Measurements from ENCODE around the gene SRRT.

SRRT gene

DNA sequence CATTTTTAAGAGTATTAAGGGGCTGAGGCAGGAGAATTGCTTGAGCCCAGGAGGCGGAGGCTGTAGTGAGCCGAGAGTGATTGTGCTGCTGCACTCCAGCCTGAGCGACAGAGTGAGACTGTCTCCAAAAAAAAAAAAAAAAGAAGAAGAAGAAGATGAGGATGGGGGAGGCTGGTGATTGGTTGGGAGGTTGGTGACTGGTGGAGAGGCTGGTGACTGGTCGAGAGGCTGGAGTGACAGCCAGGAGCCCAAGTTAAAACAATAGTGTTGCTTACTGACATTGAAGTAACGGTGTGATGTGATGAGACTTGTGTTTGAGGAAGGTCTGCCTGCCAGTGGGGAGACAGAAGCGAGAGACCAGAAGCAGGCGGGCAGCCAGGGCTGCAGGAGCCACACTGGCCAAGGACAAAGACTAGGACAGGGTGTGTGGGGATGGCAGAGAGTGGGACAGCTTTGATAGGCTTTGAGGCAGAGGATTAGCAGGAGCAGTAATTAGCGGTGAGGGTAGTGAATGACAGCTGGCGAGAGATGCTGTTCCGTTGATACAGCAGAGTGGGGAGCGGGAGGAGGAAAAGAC lies 4.9 kb downstream of the SRRT start:
- DNase-seq (ENCODE audit: low read depth): no peak

DNA sequence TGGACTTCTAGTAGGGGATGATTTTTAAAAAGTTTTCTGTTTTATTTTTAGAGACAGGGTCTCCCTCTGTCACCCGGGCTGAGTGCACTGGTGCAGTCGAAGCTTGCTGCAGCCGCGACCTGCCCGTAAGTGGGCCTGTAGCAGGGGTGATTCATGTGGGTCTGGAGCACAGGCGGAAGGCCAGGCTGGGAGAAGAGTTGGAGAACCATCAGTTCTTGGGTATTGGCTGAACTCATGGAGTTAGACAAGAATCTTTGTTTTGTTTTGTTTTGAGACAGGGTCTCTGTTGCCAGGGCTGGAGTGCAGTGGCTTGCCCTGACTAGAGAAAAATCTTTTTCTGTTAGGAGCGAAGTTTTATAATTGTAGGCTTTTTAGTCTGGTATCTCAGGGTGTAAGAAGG lies 5.7 kb downstream of the SRRT start:
- DNase-seq (ENCODE audit: low read depth): no peak

DNA sequence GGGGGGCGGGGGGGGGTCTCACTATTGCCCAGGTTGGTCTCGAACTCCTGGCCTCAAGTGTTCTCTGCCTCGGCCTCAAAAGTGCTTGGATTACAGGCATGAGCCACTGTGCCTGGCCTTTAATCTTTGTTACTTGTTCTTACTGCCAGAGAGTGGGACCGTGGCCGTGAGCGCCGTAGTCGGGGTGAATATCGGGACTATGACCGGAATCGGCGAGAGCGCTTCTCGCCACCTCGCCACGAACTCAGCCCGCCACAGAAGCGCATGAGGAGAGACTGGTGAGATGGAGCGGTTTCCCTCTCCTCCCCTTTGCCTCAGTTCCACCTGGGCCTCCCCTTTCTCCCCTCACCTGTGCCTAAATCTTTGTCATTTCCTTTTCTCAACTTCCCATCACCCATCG lies 6.2 kb downstream of the SRRT start:
- DNase-seq (ENCODE audit: low read depth): no peak

DNA sequence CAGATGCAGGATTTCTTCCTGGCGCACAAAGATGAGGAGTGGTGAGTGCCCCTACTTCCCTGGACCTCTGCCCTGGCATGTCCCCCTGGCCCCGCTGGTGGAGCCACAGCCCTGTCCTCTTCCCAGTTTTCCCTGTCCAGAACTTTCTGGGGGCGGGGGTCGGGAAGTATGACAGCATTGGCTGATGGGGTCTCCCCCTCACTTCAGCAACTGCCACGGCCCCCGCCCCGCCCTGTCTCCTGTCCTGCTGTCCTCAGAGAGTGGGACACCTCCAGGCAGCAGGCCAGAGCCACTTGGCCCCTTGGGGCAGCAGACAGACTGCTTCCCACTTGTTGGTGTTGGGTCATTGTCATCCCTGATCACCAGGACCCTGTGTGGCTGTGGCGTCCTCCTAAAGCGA lies 7.3 kb downstream of the SRRT start:
- DNase-seq (ENCODE audit: low read depth): no peak

DNA sequence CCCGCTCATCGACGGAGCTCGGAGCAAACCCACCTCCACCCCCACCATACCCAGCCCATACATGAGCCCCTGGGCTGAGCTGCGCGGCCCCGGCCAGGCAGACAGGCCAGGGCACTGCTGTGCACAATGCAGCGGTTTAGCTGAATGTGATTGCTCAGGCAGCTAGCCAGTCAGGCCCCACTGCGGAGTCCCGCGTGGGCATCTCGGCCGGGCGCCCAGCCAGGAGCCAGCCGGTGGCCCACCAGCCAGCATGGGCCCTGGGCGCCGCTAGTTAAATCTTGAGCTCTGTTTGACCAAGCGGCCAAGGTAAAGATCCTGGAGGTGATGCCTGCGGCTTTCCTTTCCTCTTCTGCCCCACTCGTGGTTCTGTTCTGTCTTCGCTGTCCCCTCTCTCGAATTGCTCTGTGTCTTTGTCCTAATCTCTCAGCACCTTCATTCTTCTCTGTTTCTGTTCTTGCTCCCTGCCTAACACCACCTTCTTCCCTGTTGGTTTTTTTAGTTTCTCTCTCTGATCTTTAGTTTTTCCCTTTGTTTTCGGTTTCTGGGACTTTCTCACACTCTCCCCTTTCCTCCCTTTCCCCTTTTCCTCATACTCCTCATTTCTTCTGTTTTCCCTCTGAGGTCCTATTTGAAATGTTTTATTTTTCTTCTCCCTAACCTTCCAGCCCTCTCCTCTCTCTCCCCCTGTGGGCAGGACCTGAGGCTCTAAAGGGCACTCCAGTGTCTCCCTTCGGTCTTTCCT lies 8.1 kb downstream of the SRRT start:
- DNase-seq (ENCODE audit: low read depth): no peak

DNA sequence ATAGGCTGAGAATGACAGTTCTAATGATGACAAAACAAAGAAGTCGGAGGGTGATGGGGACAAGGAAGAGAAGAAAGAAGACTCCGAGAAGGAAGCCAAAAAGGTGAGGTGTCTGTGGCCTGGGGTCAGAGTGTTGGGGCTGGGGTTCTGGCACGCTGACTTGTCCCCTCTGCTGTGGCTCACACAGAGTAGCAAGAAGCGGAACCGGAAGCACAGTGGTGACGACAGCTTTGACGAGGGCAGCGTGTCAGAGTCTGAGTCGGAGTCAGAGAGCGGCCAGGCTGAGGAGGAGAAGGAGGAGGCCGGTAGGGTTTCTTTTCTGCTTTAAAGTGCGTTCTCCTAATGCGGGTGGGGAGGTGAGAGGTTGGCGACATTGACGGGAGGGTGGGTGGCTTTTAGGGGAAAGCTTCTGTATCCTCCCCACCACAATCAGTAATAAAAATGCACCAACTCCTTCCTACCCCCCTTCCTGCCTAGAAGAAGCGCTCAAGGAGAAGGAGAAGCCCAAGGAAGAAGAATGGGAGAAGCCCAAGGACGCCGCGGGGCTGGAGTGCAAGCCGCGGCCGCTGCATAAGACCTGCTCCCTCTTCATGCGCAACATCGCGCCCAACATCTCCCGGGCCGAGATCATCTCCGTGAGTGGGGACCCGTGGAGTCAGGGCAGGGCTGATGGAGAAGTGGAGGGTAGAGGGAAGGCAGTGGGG lies 10.0 kb downstream of the SRRT start:
- no peak for DNase-seq (ENCODE audit: low read depth)

DNA sequence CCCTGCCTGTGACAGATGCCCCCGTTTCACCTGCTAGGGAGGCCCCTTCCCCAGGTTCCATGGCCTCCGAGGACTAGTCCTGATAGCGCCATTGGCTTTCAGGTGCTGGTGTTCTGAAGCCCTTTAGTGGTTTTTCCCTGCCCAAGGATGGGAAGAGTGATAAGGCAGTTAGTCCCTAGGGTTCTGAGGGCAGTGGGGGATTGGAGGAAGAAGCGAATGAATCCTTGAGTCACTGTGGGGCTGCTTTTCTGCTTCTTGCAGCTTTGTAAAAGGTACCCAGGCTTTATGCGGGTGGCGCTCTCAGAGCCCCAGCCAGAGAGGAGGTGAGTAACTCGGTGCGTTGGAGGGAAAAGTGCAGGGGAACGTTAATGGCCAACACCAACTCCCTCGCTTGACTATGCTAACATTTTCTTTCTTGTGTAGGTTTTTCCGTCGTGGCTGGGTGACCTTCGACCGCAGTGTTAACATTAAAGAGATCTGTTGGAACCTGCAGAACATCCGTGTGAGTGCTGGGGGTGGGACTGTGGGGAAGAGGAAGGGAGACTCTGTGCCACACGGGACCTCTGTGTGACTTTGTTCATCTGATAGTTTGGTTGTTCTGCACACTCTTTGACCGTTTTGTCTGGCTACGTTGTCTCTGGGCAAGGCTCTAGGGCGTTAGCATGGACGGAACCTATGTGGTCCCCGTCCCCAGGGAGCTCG lies 10.7 kb downstream of the SRRT start:
- no peak for DNase-seq (ENCODE audit: low read depth)

DNA sequence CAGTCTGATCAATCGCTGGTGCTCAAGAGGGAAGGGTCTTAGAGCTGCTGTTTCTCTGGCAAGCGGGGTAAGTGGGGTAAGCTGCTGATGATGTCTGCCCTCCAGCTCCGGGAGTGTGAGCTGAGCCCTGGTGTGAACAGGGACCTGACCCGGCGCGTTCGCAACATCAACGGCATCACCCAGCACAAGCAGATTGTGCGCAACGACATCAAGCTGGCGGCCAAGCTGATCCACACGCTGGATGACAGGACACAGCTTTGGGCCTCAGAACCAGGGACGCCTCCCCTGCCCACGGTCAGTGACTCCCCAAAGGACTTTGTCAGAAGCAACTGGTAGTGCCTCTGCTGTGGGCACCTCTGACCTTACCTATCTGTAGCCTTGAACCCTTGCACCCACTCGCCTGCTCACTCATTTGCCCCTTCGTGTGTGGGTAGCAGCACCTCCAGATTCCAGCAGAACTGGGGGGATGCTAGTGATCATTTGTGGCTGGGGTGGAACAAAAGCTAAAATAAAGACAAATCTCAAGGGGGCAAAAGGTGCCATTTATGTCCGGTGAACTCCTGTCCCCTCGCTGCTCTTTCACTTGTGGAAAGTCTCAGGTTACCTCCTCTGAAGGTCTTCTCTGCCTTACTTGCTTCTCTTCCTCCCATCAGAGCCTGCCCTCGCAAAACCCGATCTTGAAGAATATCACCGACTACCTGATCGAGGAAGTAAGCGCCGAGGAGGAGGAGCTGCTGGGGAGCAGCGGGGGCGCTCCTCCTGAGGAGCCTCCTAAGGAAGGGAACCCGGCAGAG lies 11.4 kb downstream of the SRRT start:
- DNase-seq (ENCODE audit: low read depth): no peak

DNA sequence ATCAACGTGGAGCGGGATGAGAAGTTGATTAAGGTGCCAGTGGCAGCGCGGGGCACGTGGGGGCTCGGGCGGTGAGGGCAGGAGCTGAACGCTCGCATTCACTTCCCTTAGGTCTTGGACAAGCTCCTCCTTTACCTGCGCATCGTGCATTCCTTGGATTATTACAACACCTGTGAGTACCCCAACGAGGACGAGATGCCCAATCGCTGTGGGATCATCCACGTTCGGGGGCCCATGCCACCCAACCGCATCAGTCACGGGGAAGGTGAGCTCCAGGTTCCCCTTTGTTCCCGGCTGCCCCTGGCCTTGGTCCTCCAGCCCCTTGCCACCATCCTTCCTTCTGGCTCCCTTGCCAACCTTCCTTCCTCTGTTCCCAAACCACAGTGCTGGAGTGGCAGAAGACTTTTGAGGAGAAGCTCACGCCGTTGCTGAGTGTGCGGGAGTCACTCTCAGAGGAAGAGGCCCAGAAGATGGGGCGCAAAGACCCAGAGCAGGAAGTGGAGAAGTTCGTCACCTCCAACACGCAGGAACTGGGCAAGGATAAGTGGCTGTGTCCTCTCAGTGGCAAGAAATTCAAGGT lies 12.1 kb downstream of the SRRT start:
- no peak for DNase-seq (ENCODE audit: low read depth)

DNA sequence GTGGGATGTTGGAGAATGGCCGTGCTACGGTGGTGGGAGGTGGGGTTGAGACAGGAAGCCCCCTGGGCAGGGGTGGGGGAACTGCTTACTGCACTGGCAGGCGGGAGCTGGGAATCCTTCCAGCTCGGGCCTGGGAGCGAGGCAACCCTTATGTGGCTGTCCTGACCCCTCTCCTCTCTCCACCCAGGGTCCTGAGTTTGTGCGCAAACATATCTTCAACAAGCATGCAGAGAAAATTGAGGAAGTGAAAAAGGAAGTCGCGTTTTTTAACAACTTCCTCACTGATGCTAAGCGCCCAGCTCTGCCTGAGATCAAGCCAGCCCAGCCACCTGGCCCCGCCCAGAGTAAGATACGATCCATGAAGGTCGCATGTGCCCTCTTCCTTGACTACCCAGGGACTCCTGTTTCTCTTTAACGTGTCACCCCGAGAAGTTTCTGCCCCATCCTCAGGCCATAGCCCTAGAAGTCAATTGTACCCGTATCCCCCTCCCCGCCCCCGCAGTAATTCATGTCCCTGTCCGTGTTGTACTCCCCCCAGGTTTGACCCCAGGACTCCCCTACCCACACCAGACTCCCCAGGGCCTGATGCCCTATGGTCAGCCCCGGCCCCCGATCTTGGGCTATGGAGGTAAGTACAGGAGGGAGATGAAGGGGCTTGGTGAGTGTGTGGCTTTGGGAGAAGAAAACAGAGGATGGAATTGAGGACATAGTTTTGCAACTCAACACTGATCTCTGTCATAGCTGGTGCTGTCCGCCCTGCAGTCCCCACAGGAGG lies 12.8 kb downstream of the SRRT start:
- no peak for DNase-seq (ENCODE audit: low read depth)

DNA sequence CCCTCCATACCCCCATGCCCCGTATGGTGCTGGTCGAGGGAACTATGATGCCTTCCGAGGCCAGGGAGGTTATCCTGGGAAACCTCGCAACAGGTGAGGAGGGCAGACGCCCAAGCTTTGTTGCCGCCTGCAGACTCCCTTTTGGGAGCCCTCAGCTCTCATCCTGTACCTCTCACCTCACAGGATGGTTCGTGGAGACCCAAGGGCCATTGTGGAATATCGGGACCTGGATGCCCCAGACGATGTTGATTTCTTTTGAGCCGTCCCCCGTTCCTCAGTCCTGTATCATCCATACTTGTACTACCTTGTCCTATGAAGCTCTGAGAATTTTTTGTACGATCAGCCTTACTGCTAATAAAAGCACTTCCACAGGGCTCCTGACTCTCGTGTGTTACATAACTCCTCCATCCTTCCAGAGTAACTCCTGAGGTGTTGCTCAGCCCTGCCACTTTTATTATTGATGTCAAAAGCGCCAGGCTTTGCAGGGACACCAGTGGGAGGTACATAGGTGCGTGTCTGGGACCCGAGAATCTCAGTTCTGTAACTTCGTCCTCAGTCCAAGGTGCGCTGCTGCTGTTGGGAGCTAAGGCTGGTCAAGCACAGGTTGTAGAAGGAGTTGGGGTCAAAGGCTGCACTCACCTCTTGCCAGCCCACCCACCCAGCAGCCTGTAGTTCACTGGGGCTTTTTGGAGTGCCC lies 13.5 kb downstream of the SRRT start:
- no peak for DNase-seq (ENCODE audit: low read depth)

DNA sequence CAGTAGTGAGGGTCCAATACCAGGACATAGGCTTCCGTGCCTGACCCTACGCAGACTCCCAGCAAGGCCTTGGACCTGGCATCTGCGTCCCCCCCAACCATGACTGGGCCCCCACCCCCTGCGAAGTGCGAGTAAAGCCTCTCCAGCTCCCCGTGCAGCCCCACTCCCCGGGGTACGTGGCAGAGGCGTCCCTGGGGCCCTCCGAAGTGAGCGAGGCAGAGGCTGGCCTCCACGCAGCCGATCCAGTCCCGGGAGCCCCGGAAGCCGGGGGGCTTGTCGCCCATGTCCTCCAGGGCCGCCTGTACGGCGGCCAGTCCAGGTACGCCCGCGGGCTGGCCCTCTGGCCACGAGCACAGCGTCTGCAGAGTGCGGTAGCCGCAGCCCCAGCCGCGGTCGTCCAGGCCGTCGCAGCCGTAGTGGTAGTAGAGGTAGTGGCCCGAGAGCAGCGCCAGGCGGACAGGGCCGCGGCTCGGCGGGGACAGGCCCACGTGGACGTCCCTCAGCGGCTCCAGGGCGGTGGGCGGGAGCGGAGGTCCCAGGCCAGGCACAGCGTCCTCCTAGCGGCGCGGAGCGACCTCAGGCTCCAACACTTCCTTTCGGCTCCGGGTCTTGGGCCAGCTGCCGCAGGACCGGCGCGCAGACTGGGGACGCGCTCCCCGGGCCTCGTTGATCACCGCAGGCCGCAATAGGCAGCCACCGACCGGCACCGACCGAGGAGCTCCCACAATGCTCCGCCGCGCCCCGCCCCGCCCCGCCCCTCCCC lies 14.3 kb downstream of the SRRT start, which contains the start of gene UFSP1:
Gene UFSP1, minus strand, starts transcription at position 728 of the 763 bp plus-strand sequence. Its CDS starts 444 bp downstream, at position 284.
- no peak for DNase-seq (ENCODE audit: low read depth)

DNA sequence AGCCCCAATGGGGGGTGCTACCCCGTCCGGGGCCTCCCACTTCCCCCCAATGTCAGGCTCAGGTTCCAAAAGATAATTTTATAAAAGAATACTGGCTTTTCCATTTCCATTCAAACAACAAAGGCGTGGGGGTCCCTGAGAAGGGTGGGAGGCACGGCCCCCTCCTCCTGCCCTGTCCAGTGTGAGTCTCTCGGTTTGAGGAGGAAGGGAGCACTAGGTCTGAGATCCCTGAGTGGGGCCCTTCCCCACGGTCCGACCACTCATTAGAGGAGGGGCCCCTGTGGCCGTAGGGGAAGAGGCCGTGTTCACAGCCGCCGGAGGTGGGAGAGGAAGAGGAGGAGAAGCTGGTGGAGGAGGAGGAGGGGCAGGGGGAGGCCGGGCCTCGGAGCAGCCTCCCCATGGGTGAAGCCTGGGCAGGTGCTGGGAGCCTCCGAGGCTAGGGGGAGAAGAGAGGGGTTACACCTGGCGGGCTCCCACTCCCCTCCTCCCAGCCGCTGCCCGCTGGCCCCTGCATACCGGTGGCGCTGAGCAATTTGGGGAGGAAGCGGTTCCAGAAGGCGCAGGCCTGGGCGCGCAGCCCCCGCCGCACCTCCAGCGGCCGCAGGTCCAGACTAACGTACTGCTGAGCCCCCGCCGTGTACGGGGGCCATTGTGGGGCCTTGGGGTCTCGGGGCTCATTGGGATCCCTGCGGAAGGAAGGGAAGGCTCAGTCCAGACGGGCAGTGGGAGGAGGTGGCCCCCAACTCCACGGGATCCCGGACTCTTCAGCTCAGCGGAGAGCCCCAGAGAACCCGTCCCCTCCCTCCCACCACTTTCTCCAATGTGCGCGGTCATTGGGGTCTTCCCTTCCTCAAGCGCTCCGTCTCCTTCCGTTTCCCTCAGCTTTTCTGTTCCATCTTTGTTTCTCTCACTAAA lies 16.0 kb downstream of the SRRT start:
- DNase-seq (ENCODE audit: low read depth): no peak

DNA sequence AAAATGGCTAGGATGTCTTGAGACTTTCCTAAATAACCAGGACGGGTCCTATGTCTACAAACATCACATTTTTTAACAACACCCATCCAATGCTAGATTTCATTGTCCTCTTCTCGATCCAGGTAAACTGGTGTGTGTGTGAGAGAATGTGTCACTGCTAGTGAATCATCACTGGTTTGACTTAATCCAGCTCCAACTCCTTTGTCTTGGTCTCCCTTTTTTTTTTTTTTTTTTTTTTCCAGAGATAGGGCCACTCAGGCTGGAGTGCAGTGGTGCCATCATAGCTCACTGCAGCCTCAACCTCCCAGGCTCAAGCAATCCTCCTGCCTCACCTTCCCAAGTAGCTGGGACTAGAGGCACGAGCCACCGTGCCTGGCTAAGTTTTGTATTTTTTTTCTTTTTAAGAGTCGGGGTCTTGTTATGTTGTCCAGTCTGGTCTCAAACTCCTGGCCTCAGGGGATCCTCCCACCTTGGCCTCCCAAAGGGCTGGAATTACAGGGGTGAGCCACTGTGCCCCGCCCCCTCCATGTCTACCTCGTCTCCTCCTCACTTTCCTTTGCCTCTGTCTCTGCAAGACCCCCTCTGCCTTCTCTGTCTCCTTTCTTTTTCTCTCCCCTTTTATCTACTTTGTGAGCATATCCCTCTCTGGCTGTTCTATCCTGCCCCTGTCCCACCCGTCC lies 16.8 kb downstream of the SRRT start:
- no peak for DNase-seq (ENCODE audit: low read depth)

DNA sequence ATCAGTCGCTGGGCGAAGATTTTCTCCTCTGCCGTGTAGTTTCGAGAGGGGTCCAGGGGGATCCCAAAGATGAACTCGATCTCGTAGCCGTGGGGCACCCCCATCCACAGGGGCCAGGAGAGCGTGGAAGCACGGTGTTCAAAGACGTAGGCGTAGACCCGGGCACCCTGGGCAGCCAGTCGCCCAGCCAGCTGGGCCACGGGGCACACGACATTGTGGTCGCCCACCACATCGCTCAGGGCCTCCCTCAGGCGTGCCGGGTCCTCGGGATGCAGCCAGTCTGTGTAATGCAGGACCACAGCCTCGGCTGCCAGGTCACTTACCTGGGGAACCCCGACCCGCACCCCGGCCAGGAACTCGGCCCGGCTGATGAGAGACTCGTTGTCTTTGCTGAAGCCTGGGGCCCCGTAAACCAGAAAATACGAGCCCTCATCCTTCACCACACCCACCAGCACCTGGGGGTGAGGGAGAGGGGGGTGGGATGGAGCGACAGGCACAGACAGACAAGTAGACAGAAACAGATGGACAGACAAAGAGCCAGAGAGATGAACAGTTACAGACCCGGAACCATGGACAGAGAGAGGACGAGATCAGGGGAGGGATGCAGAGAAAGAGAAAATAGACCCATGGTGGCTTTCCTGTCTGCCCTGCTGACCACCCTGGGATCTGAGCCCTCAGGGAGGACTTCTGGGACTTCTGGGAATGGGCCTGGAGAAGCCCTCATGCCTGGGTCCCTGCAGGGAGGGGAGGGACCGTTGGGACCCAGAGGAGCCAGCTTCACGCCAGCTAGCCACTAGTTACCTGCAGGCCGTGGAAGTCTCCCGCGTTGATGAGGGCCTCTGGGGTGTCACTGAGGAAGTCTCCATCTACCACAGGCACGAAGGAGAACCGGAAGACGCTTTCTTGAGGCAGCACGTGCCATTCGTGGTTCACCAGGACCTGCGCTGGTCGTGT lies 17.7 kb downstream of the SRRT start:
- DNase-seq (ENCODE audit: low read depth): no peak

DNA sequence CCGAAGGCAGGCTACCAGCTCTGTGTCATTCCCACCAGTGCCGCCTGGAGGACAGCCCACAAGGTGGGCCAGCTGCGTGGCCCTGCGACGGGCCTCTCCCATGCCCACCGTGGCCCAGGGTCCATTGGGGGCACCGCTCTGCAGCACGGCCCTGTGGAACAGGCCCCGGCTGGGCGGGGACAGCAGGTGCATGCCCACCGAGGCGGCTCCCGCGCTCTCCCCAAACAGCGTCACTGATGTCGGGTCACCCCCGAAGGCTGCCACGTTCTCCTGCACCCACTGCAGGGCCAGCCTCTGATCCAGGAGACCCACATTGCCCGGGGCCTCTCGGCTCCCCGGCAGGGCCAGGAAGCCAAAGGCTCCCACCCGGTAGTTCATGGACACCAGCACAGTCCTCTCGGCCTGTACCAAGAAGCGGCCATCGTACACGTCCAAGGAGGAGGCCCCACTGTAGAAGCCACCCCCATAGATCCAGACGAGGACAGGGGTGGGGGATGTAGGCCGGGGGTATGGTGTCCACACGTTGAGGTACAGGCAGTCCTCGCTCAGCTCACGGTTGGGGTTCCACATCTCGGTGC lies 18.5 kb downstream of the SRRT start:
- no peak for DNase-seq (ENCODE audit: low read depth)
